SK-N-SH (cell line): ENCODE measurements around the gene ZMAT5. TPM values are rescaled to one million over a fixed set of nuclear protein-coding genes. Genes with fewer than 3 reads are reported as not detected.

ENCODE experiments used
- CTCF ChIA-PET: fragments of 300-600, 350-600 bp; formaldehyde crosslinking; extraction: SDS; loops from one replicate; lab custom pipeline; 2021; lab: Yijun Ruan, JAX
- POLR2A ChIA-PET: fragments of 350-600 bp; sonication (Branson Sonifier 250); formaldehyde crosslinking; extraction: SDS; loops from one replicate; lab custom pipeline; 2020; ENCODE audit warnings: antibody characterized with exemption, inconsistent platforms; lab: Yijun Ruan, JAX
- DNase-seq: peaks from one replicate; pipeline ENCODE4 v3.0.0; 2012
- H2AFZ ChIP-seq: fragments of 200-600 bp; sonication (generic); 2 replicates; pipeline ENCODE4 v1.8.1; 2016; ENCODE audit warnings: antibody characterized with exemption, mild to moderate bottlenecking, low read depth
- H3F3A ChIP-seq: fragments of 200-600 bp; sonication (generic); replicated peaks from 2 replicates; pipeline ENCODE3; 2016; ENCODE audit warnings: antibody characterized with exemption, mild to moderate bottlenecking; ENCODE audit not compliant: insufficient read depth
- H3K27ac ChIP-seq, 2 experiments: fragments of 200-500 bp in 1 of 2; fragments of 200-600 bp in 1 of 2; sonication (Bioruptor generic) in 1 of 2; sonication (generic), shearing (Covaris generic) in 1 of 2; 2 replicates each; pipeline versions ENCODE4 v1.5.1 to v1.6.1; 2014 to 2016; ENCODE audit warnings: low read depth in 2 of 2, inconsistent platforms in 1 of 2, low read length in 1 of 2, mild to moderate bottlenecking in 1 of 2, mixed read lengths in 1 of 2
- H3K27me3 ChIP-seq: fragments of 200-600 bp; sonication (generic), shearing (Covaris generic); 2 replicates; pipeline ENCODE4 v1.6.1; 2016; ENCODE audit warnings: mixed run types; ENCODE audit not compliant: insufficient read depth
- H3K36me3 ChIP-seq, 2 experiments: fragments of 200-500 bp in 1 of 2; fragments of 200-600 bp in 1 of 2; sonication (Bioruptor generic) in 1 of 2; sonication (generic) in 1 of 2; replicated peaks in 1 of 2; 2 replicates each; pipeline versions ENCODE3 to v1.5.1; 2014 to 2016; ENCODE audit warnings: low read length in 1 of 2, mild to moderate bottlenecking in 1 of 2; ENCODE audit not compliant: insufficient read depth in 2 of 2, control insufficient read depth in 1 of 2
- H3K4me1 ChIP-seq, 2 experiments: fragments of 200-500 bp in 1 of 2; fragments of 200-600 bp in 1 of 2; sonication (Bioruptor generic) in 1 of 2; sonication (generic), shearing (Covaris generic) in 1 of 2; 2 replicates each; pipeline versions ENCODE4 v1.5.1 to v1.6.1; 2014 to 2016; ENCODE audit warnings: low read depth in 1 of 2, low read length in 1 of 2, mixed run types in 1 of 2; ENCODE audit not compliant: insufficient read depth in 2 of 2, control insufficient read depth in 1 of 2
- H3K4me2 ChIP-seq: fragments of 200-600 bp; sonication (generic), shearing (Covaris generic); 2 replicates; pipeline ENCODE4 v1.6.1; 2017; ENCODE audit warnings: mixed run types
- H3K4me3 ChIP-seq, 2 experiments: fragments of 200-500 bp in 1 of 2; fragments of 200-600 bp in 1 of 2; sonication (Bioruptor generic) in 1 of 2; sonication (generic), shearing (Covaris generic) in 1 of 2; 2 replicates each; pipeline versions ENCODE4 v1.5.1 to v1.8.1; 2014 to 2016; ENCODE audit warnings: low read depth in 2 of 2, inconsistent platforms in 1 of 2, low read length in 1 of 2, mild to moderate bottlenecking in 1 of 2, mixed read lengths in 1 of 2, moderate library complexity in 1 of 2
- H3K79me2 ChIP-seq: fragments of 200-600 bp; sonication (generic); 2 replicates; pipeline ENCODE4 v1.8.1; 2017; ENCODE audit warnings: mild to moderate bottlenecking; ENCODE audit not compliant: insufficient read depth
- H3K9ac ChIP-seq: fragments of 200-600 bp; sonication (generic); 2 replicates; pipeline ENCODE4 v1.6.1; 2017; ENCODE audit warnings: mixed run types
- H3K9me2 ChIP-seq: fragments of 200-600 bp; sonication (generic); 2 replicates; pipeline ENCODE4 v1.6.1; 2017; ENCODE audit warnings: mixed run types
- H3K9me3 ChIP-seq: fragments of 200-600 bp; sonication (generic); 2 replicates; pipeline ENCODE4 v1.6.1; 2017; ENCODE audit warnings: mixed run types, mild to moderate bottlenecking, moderate library complexity
- H4K20me1 ChIP-seq: fragments of 200-600 bp; sonication (generic); 2 replicates; pipeline ENCODE4 v1.6.1; 2017; ENCODE audit warnings: mild to moderate bottlenecking, mixed run types; ENCODE audit not compliant: insufficient read depth
- CTCF ChIP-seq: fragments of 200-600 bp; sonication (generic); IDR thresholded peaks from 2 replicates; pipeline ENCODE4 v1.6.1; 2017; ENCODE audit warnings: antibody characterized with exemption, mild to moderate bottlenecking, moderate library complexity
- EP300 ChIP-seq, 2 experiments: IDR thresholded peaks; 2 replicates each; pipeline versions ENCODE4 v1.4.0 to v1.6.1; 2012; ENCODE audit warnings: borderline replicate concordance in 1 of 2, low read depth in 1 of 2, low read length in 1 of 2
- EZH2phosphoT487 ChIP-seq: fragments of 200-600 bp; sonication (generic); IDR thresholded peaks from 2 replicates; pipeline ENCODE4 v1.6.1; 2017; ENCODE audit warnings: low read depth, mixed run types, mild to moderate bottlenecking, antibody characterized with exemption, moderate library complexity, borderline replicate concordance
- MEF2A ChIP-seq: IDR thresholded peaks from 2 replicates; pipeline ENCODE4 v1.4.0; 2012; ENCODE audit warnings: low read depth, borderline replicate concordance
- MXI1 ChIP-seq: IDR thresholded peaks from 2 replicates; pipeline ENCODE4 v1.6.1; 2012; ENCODE audit warnings: mild to moderate bottlenecking, low read depth, low read length, improper control_type of control experiment
- NFIC ChIP-seq: IDR thresholded peaks from 2 replicates; pipeline ENCODE4 v1.4.0; 2012; ENCODE audit warnings: borderline replicate concordance
- PBX3 ChIP-seq: IDR thresholded peaks from 2 replicates; pipeline ENCODE4; 2012
- RCOR1 ChIP-seq: fragments of 150-350 bp; IDR thresholded peaks from 2 replicates; pipeline ENCODE4 v1.6.1; 2017; ENCODE audit warnings: antibody characterized with exemption, low read length
- SIN3A ChIP-seq: IDR thresholded peaks from 2 replicates; pipeline ENCODE4 v1.6.1; 2012; ENCODE audit warnings: low read depth, mild to moderate bottlenecking, low read length, moderate library complexity, borderline replicate concordance
- SMC3 ChIP-seq: IDR thresholded peaks from 2 replicates; pipeline ENCODE4 v1.6.1; 2012; ENCODE audit warnings: low read depth, low read length, improper control_type of control experiment
- TCF12 ChIP-seq: IDR thresholded peaks from 2 replicates; pipeline ENCODE4 v1.4.0; 2012
- WGBS: methylation state at CpG from one replicate; pipeline ENCODE4 v1.1.6; 2017; ENCODE audit warnings: low lambda C conversion rate; 5-methylcytosine and 5-hydroxymethylcytosine counted together
- polyA plus RNA-seq, 3 experiments: library from polyadenylated mRNA; depleted of rRNA; stranded (reverse); fragments of >200 nt; gene quantifications; 2 replicates each; pipeline ENCODE4 v1.2.3, GENCODE V29; 2012
- small RNA-seq, 7 experiments: library from RNA; depleted of rRNA; stranded (forward); fragments of <200 nt; gene quantifications; one replicate each; pipeline ENCODE3, GENCODE V24; 2012

ZMAT5 gene
- polyA plus RNA-seq, 1 of the 3 experiments (the other 2 are of a cell fraction) = 35.0 TPM

- no peak for TF ChIP-seq RCOR1
- TF ChIP-seq SMC3 = no peak
- TF ChIP-seq MEF2A = no peak
- TF ChIP-seq TCF12 = no peak
- TF ChIP-seq, all 33 proteins: peak for 0
These were observed 82.6 kb downstream of the ZMAT5 start (continued) for GRCh38 chr22:29684244-29684643.

- H3K36me3 ChIP-seq = peaks cover 14 to 51% of the 10 kb centered on the region in 2 experiments
- H3K4me1 ChIP-seq = peaks cover 0 to 2% of the 10 kb centered on the region in 2 experiments; a peak in 1 of 4 replicates
- TF ChIP-seq MXI1 (no peak), PBX3 (no peak), MEF2A (no peak), SIN3A (no peak), NFIC (no peak), TCF12 (no peak), EZH2phosphoT487 (no peak), CTCF (no peak), EP300 (IDR thresholded peaks at IDR 0.05; ENCODE audit: borderline replicate concordance in 1 of 2, low read depth in 1 of 2, low read length in 1 of 2) (no peak)
- TF ChIP-seq, all 33 proteins: peak for 0
- Histone ChIP-seq H3K4me3 (no peak overlapping the region), H3K79me2 (no peaks in the 10 kb centered on the region), H3K27ac (no peak overlapping the region), H3F3A (no peaks in the 10 kb centered on the region), H3K4me2 (no peak overlapping the region), H3K9me2 (no peaks in the 10 kb centered on the region), H3K9me3 (no peaks in the 10 kb centered on the region), H3K9ac (no peak overlapping the region), H2AFZ (no peak overlapping the region), H3K27me3 (no peaks in the 10 kb centered on the region), H4K20me1 (no peaks in the 10 kb centered on the region)
- no peak for DNase-seq
- WGBS = 90% methylated on average over 4 of the region's 4 CpGs
- CTCF ChIA-PET = interaction anchor here (2.5 to 2.7 kb wide), 2 partner anchors 57 to 322 kb away, joined by 9 to 10 read pairs; no protein-coding TSS in a partner anchor
- POLR2A ChIA-PET = interaction anchor here (0.6 kb wide), 1 partner anchor 14 kb away, joined by 3 read pairs; no protein-coding TSS in a partner anchor
These were observed 83.3 kb downstream of the ZMAT5 start for GRCh38 chr22:29683536-29683935.

Small RNAs within 50 kb of the gene (small RNA-seq; reads per million reads assigned to genes)
- 0 reads per million in 7 experiments for gene AC004882.2
- gene RF00019 = 0 reads per million in 7 experiments

Other genes starting within 250 kb of the ZMAT5 start
- 95.9 and 141 TPM in 2 replicates for gene THOC5, start 213.2 kb downstream of the ZMAT5 start, polyA plus RNA-seq (2012; rRNA removed)
- 86.3 and 109 TPM in 2 replicates for gene NIPSNAP1, start 185.9 kb downstream of the ZMAT5 start, polyA plus RNA-seq (2012; rRNA removed)
- gene NF2, start 163.4 kb downstream of the ZMAT5 start, polyA plus RNA-seq (2012; rRNA removed) = 43.8 and 44.1 TPM in 2 replicates
- 0.72 and 0.73 TPM in 2 replicates for gene CABP7, start 47.0 kb downstream of the ZMAT5 start, polyA plus RNA-seq (2012; rRNA removed)
- 229 and 248 TPM in 2 replicates for gene UQCR10, start 362 bp upstream of the ZMAT5 start, polyA plus RNA-seq (2012; rRNA removed)
- gene ASCC2, start 71.3 kb upstream of the ZMAT5 start, polyA plus RNA-seq (2012; rRNA removed) = 78.6 and 82.0 TPM in 2 replicates
- gene MTMR3, start 116.2 kb upstream of the ZMAT5 start, polyA plus RNA-seq (2012; rRNA removed) = 20.4 and 26.0 TPM in 2 replicates